SK-N-MC (cell line): ENCODE data around the gene UNC119B.

ENCODE experiments used
- EZH2 ChIP-seq: fragments of 200-600 bp; sonication (generic); IDR thresholded peaks from one replicate; pipeline ENCODE4 v1.6.1; 2017; ENCODE audit warnings: antibody characterized with exemption
- POLR2AphosphoS5 ChIP-seq: IDR thresholded peaks from 2 replicates; pipeline ENCODE4 v1.6.1; 2012; ENCODE audit warnings: mild to moderate bottlenecking, low read depth, low read length, borderline replicate concordance

DNA sequence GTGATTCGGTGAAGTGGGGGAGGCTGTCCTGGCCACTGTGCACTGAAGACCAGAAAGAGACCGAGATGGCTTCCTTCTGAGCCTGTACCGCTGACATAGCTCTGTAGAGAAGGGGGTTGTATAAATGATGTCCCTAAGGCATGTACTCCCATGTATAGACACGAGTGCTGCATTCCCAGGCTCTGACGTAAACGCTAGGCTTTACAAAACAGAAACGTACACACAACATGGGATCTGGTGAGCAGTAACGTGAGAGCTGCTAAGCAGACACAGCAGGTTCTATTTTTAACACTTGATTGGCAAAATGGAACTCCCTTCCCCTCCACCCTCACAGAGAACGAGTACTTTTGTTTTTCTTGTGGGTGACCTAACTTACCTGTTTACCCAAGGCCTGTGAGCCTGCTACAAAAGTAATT is 51.3 kb downstream of the UNC119B start:
- no peak for TF ChIP-seq POLR2AphosphoS5
- no peak for TF ChIP-seq EZH2
